Measurements from ENCODE around the gene CYP2E1. TPM values are rescaled to one million over a fixed set of nuclear protein-coding genes. Genes with fewer than 3 reads are reported as not detected.

Gene CYP2E1
- total RNA-seq, 1 experiment from 2014 or later = not detected

Other genes with a start within 250 kb of the CYP2E1 start
- 92.2 and 93.3 TPM in 2 replicates for gene TUBGCP2, start 218.5 kb upstream of the CYP2E1 start, total RNA-seq (2022)
- 98.5 and 112 TPM in 2 replicates for gene ZNF511, start 218.4 kb upstream of the CYP2E1 start, total RNA-seq (2022)
- not detected in 2 replicates for gene CALY, start 190.5 kb upstream of the CYP2E1 start, total RNA-seq (2022)
- gene PRAP1, start 180.0 kb upstream of the CYP2E1 start, total RNA-seq (2022) = 0.34 TPM in 1 of 2 replicates, not detected in the other
- gene FUOM, start 169.3 kb upstream of the CYP2E1 start, total RNA-seq (2022) = 108 and 119 TPM in 2 replicates
- gene ECHS1, start 154.0 kb upstream of the CYP2E1 start, total RNA-seq (2022) = 232 and 247 TPM in 2 replicates
- gene PAOX, start 148.1 kb upstream of the CYP2E1 start, total RNA-seq (2022) = 6.7 and 7.3 TPM in 2 replicates
- 111 and 113 TPM in 2 replicates for gene MTG1, start 133.2 kb upstream of the CYP2E1 start, total RNA-seq (2022)
- gene SPRN, start 102.7 kb upstream of the CYP2E1 start, total RNA-seq (2022) = not detected in 2 replicates
- 0.70 and 0.73 TPM in 2 replicates for gene SCART1, start 73.4 kb upstream of the CYP2E1 start, total RNA-seq (2022)
- gene SYCE1, start 38.2 kb downstream of the CYP2E1 start, total RNA-seq (2022) = not detected in 2 replicates
- not detected in 2 replicates for gene FRG2B, start 99.4 kb downstream of the CYP2E1 start, total RNA-seq (2022)

Data from Caco-2 (cell line).